Activated CD8-positive, alpha-beta memory T cell treated with anti-CD3 and anti-CD28 coated beads, Interleukin-2, amount 10 ng/mL, durations not matched to agents 7 days and 5 days (primary cell): Measurements from ENCODE around the gene SH3GL2. TPM values are rescaled to one million over a fixed set of nuclear protein-coding genes. Genes with fewer than 3 reads are reported as not detected.

ENCODE experiments used
- ATAC-seq: fragments of 150-1000 bp; cut with Tn5 transposase; one replicate; pipeline ENCODE4 v1.10.0; 2021; ENCODE audit warnings: moderate library complexity
- CTCF ChIA-PET: fragments of 350-600 bp; sonication (Branson Sonifier 250); formaldehyde crosslinking; loops from one replicate; lab custom pipeline; 2021; ENCODE audit warnings: antibody characterized with exemption; lab: Charles Lee
- DNase-seq: peaks from one replicate; pipeline ENCODE4 v3.0.0-alpha.2; 2020
- H3K27ac Mint-ChIP-seq: one replicate; pipeline ENCODE4 v1.8.0; 2021; ENCODE audit warnings: mild to moderate bottlenecking, mixed read lengths
- H3K27me3 Mint-ChIP-seq: one replicate; pipeline ENCODE4 v1.8.0; 2021; ENCODE audit warnings: mixed read lengths
- H3K36me3 Mint-ChIP-seq: one replicate; pipeline ENCODE4 v1.8.0; 2021; ENCODE audit warnings: mild to moderate bottlenecking, mixed read lengths
- H3K4me1 Mint-ChIP-seq: one replicate; pipeline ENCODE4 v1.8.0; 2021; ENCODE audit warnings: mixed read lengths
- H3K4me3 Mint-ChIP-seq: one replicate; pipeline ENCODE4 v1.8.0; 2021; ENCODE audit warnings: mild to moderate bottlenecking, moderate library complexity, mixed read lengths
- H3K9me3 Mint-ChIP-seq: one replicate; pipeline ENCODE4 v1.8.0; 2022; ENCODE audit warnings: low read depth, mixed read lengths
- total RNA-seq, 2 experiments: library from RNA; stranded (reverse); gene quantifications; one replicate each; pipeline ENCODE4 v1.2.3, GENCODE V29; 2021

The SH3GL2 gene
- total RNA-seq, 2 experiments from 2014 or later, result not detected

GRCh38 chr9:17651725-17652124, 72.9 kb downstream of the SH3GL2 start:
- ATAC-seq (no peak), DNase-seq (no peak)
- Mint-ChIP-seq H3K27me3 (no peaks in the 10 kb centered on the region), H3K4me1 (no peaks in the 10 kb centered on the region), H3K4me3 (no peak overlapping the region), H3K36me3 (no peaks in the 10 kb centered on the region), H3K27ac (no peak overlapping the region), H3K9me3 (peaks cover 2% of the 10 kb centered on the region)
- CTCF ChIA-PET, result no interaction called here

- CTCF ChIA-PET, result no interaction called here
- Mint-ChIP-seq H3K27me3 (no peaks in the 10 kb centered on the region), H3K4me1 (no peaks in the 10 kb centered on the region), H3K36me3 (no peaks in the 10 kb centered on the region), H3K27ac (no peak overlapping the region), H3K4me3 (no peak overlapping the region), H3K9me3 (no peaks in the 10 kb centered on the region)
- no peak for DNase-seq
- no peak for ATAC-seq
Observed at GRCh38 chr9:17653947-17654465, 75.1 kb downstream of the SH3GL2 start.

- H3K27ac Mint-ChIP-seq, result no peak overlapping the region
- no peaks in the 10 kb centered on the region for H3K4me1 Mint-ChIP-seq
- CTCF ChIA-PET, result no interaction called here
- no peaks in the 10 kb centered on the region for H3K27me3 Mint-ChIP-seq
- H3K4me3 Mint-ChIP-seq, result no peak overlapping the region
- ATAC-seq, result no peak
- DNase-seq, result no peak
- no peaks in the 10 kb centered on the region for H3K9me3 Mint-ChIP-seq
- no peaks in the 10 kb centered on the region for H3K36me3 Mint-ChIP-seq
Observed at GRCh38 chr9:17656889-17657288, 78.0 kb downstream of the SH3GL2 start.

- CTCF ChIA-PET, result no interaction called here
- DNase-seq (no peak), ATAC-seq (no peak)
- Mint-ChIP-seq H3K9me3 (no peaks in the 10 kb centered on the region), H3K36me3 (no peaks in the 10 kb centered on the region), H3K4me1 (no peaks in the 10 kb centered on the region), H3K4me3 (no peak overlapping the region), H3K27me3 (no peaks in the 10 kb centered on the region), H3K27ac (no peak overlapping the region)
Observed at GRCh38 chr9:17658237-17658636, 79.4 kb downstream of the SH3GL2 start.

GRCh38 chr9:17660158-17660557, 81.3 kb downstream of the SH3GL2 start:
- CTCF ChIA-PET, result no interaction called here
- H3K27me3 Mint-ChIP-seq, result no peaks in the 10 kb centered on the region
- DNase-seq (no peak), ATAC-seq (no peak)
- H3K36me3 Mint-ChIP-seq, result no peaks in the 10 kb centered on the region
- no peaks in the 10 kb centered on the region for H3K4me1 Mint-ChIP-seq
- no peak overlapping the region for H3K4me3 Mint-ChIP-seq
- no peaks in the 10 kb centered on the region for H3K9me3 Mint-ChIP-seq
- H3K27ac Mint-ChIP-seq, result no peak overlapping the region

GRCh38 chr9:17665450-17665849, 86.6 kb downstream of the SH3GL2 start:
- no peak for DNase-seq
- Mint-ChIP-seq H3K27ac (no peak overlapping the region), H3K9me3 (no peaks in the 10 kb centered on the region), H3K4me3 (no peak overlapping the region), H3K4me1 (no peaks in the 10 kb centered on the region), H3K36me3 (no peaks in the 10 kb centered on the region), H3K27me3 (no peaks in the 10 kb centered on the region)
- CTCF ChIA-PET, result no interaction called here
- ATAC-seq, result no peak

GRCh38 chr9:17669206-17669605, 90.3 kb downstream of the SH3GL2 start:
- H3K27ac Mint-ChIP-seq, result no peak overlapping the region
- DNase-seq (no peak), ATAC-seq (no peak)
- H3K4me3 Mint-ChIP-seq, result no peak overlapping the region
- H3K36me3 Mint-ChIP-seq, result no peaks in the 10 kb centered on the region
- CTCF ChIA-PET, result no interaction called here
- peaks cover 2% of the 10 kb centered on the region for H3K9me3 Mint-ChIP-seq
- no peaks in the 10 kb centered on the region for H3K27me3 Mint-ChIP-seq
- no peaks in the 10 kb centered on the region for H3K4me1 Mint-ChIP-seq

GRCh38 chr9:17682684-17683083, 103.8 kb downstream of the SH3GL2 start:
- Mint-ChIP-seq H3K36me3 (no peaks in the 10 kb centered on the region), H3K27ac (no peak overlapping the region), H3K4me1 (no peaks in the 10 kb centered on the region), H3K4me3 (no peak overlapping the region), H3K9me3 (peaks cover 6% of the 10 kb centered on the region), H3K27me3 (no peaks in the 10 kb centered on the region)
- ATAC-seq (no peak), DNase-seq (no peak)
- CTCF ChIA-PET, result no interaction called here

GRCh38 chr9:17688834-17689233, 110.0 kb downstream of the SH3GL2 start:
- Mint-ChIP-seq H3K36me3 (no peaks in the 10 kb centered on the region), H3K9me3 (peaks cover 8% of the 10 kb centered on the region), H3K27ac (no peak overlapping the region), H3K4me3 (no peak overlapping the region), H3K27me3 (no peaks in the 10 kb centered on the region), H3K4me1 (no peaks in the 10 kb centered on the region)
- CTCF ChIA-PET, result no interaction called here
- ATAC-seq, result no peak
- no peak for DNase-seq

GRCh38 chr9:17694336-17694735, 115.5 kb downstream of the SH3GL2 start:
- H3K36me3 Mint-ChIP-seq, result no peaks in the 10 kb centered on the region
- no peak for ATAC-seq
- no peak overlapping the region for H3K4me3 Mint-ChIP-seq
- H3K9me3 Mint-ChIP-seq, result peaks cover 5% of the 10 kb centered on the region
- no peaks in the 10 kb centered on the region for H3K27me3 Mint-ChIP-seq
- no peak overlapping the region for H3K27ac Mint-ChIP-seq
- CTCF ChIA-PET, result no interaction called here
- no peaks in the 10 kb centered on the region for H3K4me1 Mint-ChIP-seq
- no peak for DNase-seq

GRCh38 chr9:17695482-17695881, 116.6 kb downstream of the SH3GL2 start:
- H3K9me3 Mint-ChIP-seq, result peaks cover 7% of the 10 kb centered on the region
- H3K4me1 Mint-ChIP-seq, result no peaks in the 10 kb centered on the region
- no peak overlapping the region for H3K4me3 Mint-ChIP-seq
- CTCF ChIA-PET, result no interaction called here
- H3K27me3 Mint-ChIP-seq, result no peaks in the 10 kb centered on the region
- DNase-seq (no peak), ATAC-seq (no peak)
- H3K36me3 Mint-ChIP-seq, result no peaks in the 10 kb centered on the region
- H3K27ac Mint-ChIP-seq, result no peak overlapping the region

GRCh38 chr9:17699615-17700330, 120.9 kb downstream of the SH3GL2 start:
- ATAC-seq, result no peak
- Mint-ChIP-seq H3K4me3 (no peak overlapping the region), H3K36me3 (no peaks in the 10 kb centered on the region), H3K4me1 (no peaks in the 10 kb centered on the region), H3K27me3 (no peaks in the 10 kb centered on the region), H3K9me3 (peaks cover 2% of the 10 kb centered on the region), H3K27ac (no peak overlapping the region)
- DNase-seq, result no peak
- CTCF ChIA-PET, result no interaction called here

- no peak overlapping the region for H3K4me3 Mint-ChIP-seq
- ATAC-seq, result no peak
- H3K27ac Mint-ChIP-seq, result no peak overlapping the region
- no peak for DNase-seq
- no peaks in the 10 kb centered on the region for H3K4me1 Mint-ChIP-seq
- H3K27me3 Mint-ChIP-seq, result no peaks in the 10 kb centered on the region
- CTCF ChIA-PET, result no interaction called here
- peaks cover 3% of the 10 kb centered on the region for H3K9me3 Mint-ChIP-seq
- no peaks in the 10 kb centered on the region for H3K36me3 Mint-ChIP-seq
Observed at GRCh38 chr9:17706347-17706746, 127.5 kb downstream of the SH3GL2 start.

- H3K4me3 Mint-ChIP-seq, result no peak overlapping the region
- CTCF ChIA-PET, result no interaction called here
- H3K36me3 Mint-ChIP-seq, result no peaks in the 10 kb centered on the region
- no peak for ATAC-seq
- no peaks in the 10 kb centered on the region for H3K27me3 Mint-ChIP-seq
- H3K27ac Mint-ChIP-seq, result no peak overlapping the region
- H3K4me1 Mint-ChIP-seq, result peaks cover 5% of the 10 kb centered on the region
- DNase-seq, result no peak
- peaks cover 12% of the 10 kb centered on the region for H3K9me3 Mint-ChIP-seq
Observed at GRCh38 chr9:17719053-17719452, 140.2 kb downstream of the SH3GL2 start.
